Ovary (tissue), 9 donors: ENCODE measurements around the gene HAVCR2. TPM values are rescaled to one million over a fixed set of nuclear protein-coding genes. Genes with fewer than 3 reads are reported as not detected.

Experiments used
- DNase-seq, 5 donors: peaks; one replicate each; pipeline ENCODE4 v3.0.0-alpha.2; 2019 to 2020
- H3K27ac ChIP-seq, 2 donors: fragments of 200-600 bp; one replicate each; pipeline versions ENCODE4 v1.5.1 to v1.8.0; 2019 to 2022
- H3K27me3 ChIP-seq: fragments of 200-600 bp; one replicate; pipeline ENCODE4 v1.8.0; 2022
- H3K36me3 ChIP-seq: fragments of 200-600 bp; sonication (generic); one replicate; pipeline ENCODE4 v1.5.1; 2019
- H3K4me1 ChIP-seq: one replicate; pipeline ENCODE4 v1.8.1; 2013; ENCODE audit warnings: mild to moderate bottlenecking, moderate library complexity; ENCODE audit not compliant: insufficient read depth
- H3K4me3 ChIP-seq: fragments of 200-600 bp; sonication (generic); one replicate; pipeline ENCODE4 v1.5.1; 2017
- H3K9me3 ChIP-seq, 2 donors: fragments of 200-600 bp in 1 of 2; sonication (generic) in 1 of 2; one replicate each; pipeline versions ENCODE4 v1.5.1 to v1.8.1; 2013 to 2019; ENCODE audit warnings: mild to moderate bottlenecking in 1 of 2, moderate library complexity in 1 of 2
- CTCF ChIP-seq, 3 donors: fragments of 450-650 bp in 2 of 3; fragments of 200-600 bp in 1 of 3; IDR thresholded peaks; one replicate each; pipeline versions ENCODE4 v1.5.1 to v1.8.0; 2016 to 2022; ENCODE audit warnings: antibody characterized with exemption in 3 of 3, mild to moderate bottlenecking in 1 of 3
- EP300 ChIP-seq: sonication (generic); formaldehyde crosslinking; IDR thresholded peaks from one replicate; pipeline ENCODE4 v1.6.1; 2017; ENCODE audit warnings: antibody characterized with exemption
- POLR2A ChIP-seq: fragments of 450-650 bp; IDR thresholded peaks from one replicate; pipeline ENCODE4 v1.6.1; 2017; ENCODE audit warnings: antibody characterized with exemption, mild to moderate bottlenecking, moderate library complexity
- WGBS, 3 donors: extraction: QIAGEN DNeasy Blood & Tissue Kit in 1 of 3; methylation state at CpG; one replicate each; pipeline versions ENCODE4 v1.1.5 to v1.1.7; 2013 to 2017; 5-methylcytosine and 5-hydroxymethylcytosine counted together
- intact Hi-C, 4 donors: fragments of 100-400 bp; cut with DNase I; formaldehyde crosslinking; loops; one replicate each; pipeline versions ENCODE4 v1.11.0 to v1.15.1; 2022 to 2023
- polyA plus RNA-seq, 2 donors: library from polyadenylated mRNA; stranded (reverse); fragments of 200-250 nt in 1 of 2; fragments of 350-450 nt in 1 of 2; fragmentation: Illumina TruSeq in 1 of 2; extraction: RNeasy Lipid Tissue Mini Kit (QIAGEN cat#74804) in 1 of 2; gene quantifications; one replicate each; pipeline ENCODE4 v1.2.3, GENCODE V29; 2013 to 2014
- total RNA-seq, 7 donors: library from RNA; depleted of rRNA in 2 of 7; stranded (reverse); fragments of >200 nt in 2 of 7; fragmentation: NEBNext Ultra II Directional in 3 of 7; extraction: Animal tissue kit (Norgen Biotek cat#: 25700) in 3 of 7; gene quantifications; one replicate each; pipeline versions ENCODE4 v1.1.0 to v1.2.4, GENCODE V29; 2016 to 2023
- donor health status: DM: no; HTN: no; CAD: no; lungs with moderate emphysema.
- donor health status: DM: no; HTN: no; CAD: no.
- donor health status: Bipolar disorder and iron deficiency.
- donor health status: DM: yes; HTN: yes; CAD: no.
- donor health status: DM: no; HTN: no; CAD: no.
- donor health status: DM: yes; HTN: yes; CAD: no.

HAVCR2 gene
- total and polyA plus RNA-seq, 9 donors: 1.3 to 12.0 (median 2.9) TPM

- H3K4me3 ChIP-seq: no peak overlapping the region
- TF ChIP-seq POLR2A: no peak
- no peak for TF ChIP-seq CTCF (IDR thresholded peaks at IDR 0.05)
- no peak for TF ChIP-seq EP300
- H3K4me1 ChIP-seq: no peaks in the 10 kb centered on the region
- no peak for DNase-seq
- no peak overlapping the region for H3K27ac ChIP-seq
- no peaks in the 10 kb centered on the region for H3K27me3 ChIP-seq
- WGBS, 3 donors: 51 to 76% (median 56%) methylated on average over 3 of the region's 3 CpGs
- no peaks in the 10 kb centered on the region for H3K36me3 ChIP-seq
- H3K9me3 ChIP-seq: no peaks in the 10 kb centered on the region
- intact Hi-C loops: no loop called here
Observed at GRCh38 chr5:157045601-157046000, 63.2 kb downstream of the HAVCR2 start.

DNA sequence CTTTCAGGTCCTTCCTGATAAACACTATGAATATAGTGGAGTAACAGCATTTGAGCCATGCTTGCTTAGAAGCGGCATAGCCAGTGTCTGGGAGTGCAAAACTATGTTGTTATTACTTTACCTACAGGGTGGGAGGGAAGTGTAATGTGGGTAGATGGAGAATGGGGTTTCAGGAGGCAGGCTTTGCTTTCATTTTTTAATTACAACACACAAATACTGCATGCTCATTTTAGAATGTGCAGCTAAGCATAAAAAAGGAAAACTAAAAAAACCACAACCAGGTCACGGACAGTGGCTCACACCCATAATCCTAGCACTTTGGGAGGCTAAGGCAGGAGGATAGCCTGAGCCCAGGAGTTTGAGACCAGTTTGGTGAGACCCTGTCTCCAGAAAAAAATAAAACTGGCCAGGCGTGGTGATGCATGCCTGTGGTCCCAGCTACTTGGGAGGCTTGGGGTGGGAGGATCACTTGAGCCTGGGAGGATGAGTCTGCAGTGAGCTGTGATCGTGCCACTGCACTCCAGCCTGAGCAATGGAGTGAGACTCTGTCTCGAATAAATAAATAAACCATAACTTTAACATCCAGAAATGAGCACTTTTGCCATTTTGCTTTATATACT lies 70.2 kb downstream of the HAVCR2 start:
- H3K27me3 ChIP-seq: no peaks in the 10 kb centered on the region
- WGBS, 3 donors: 68 to 75% (median 69%) methylated on average over 5 of the region's 5 CpGs
- intact Hi-C loops: no loop called here

More for the DNA sequence above, 70.2 kb downstream of the HAVCR2 start:
- no peak overlapping the region for H3K27ac ChIP-seq
- H3K4me1 ChIP-seq: no peaks in the 10 kb centered on the region
- TF ChIP-seq EP300 (no peak), CTCF (IDR thresholded peaks at IDR 0.05) (no peak), POLR2A (no peak)
- H3K36me3 ChIP-seq: no peaks in the 10 kb centered on the region
- no peaks in the 10 kb centered on the region for H3K9me3 ChIP-seq
- H3K4me3 ChIP-seq: no peak overlapping the region
- no peak for DNase-seq

Other genes with a start within 250 kb of the HAVCR2 start
- not detected for gene TIMD4, start 145.8 kb downstream of the HAVCR2 start, total RNA-seq
- gene TIMD4, start 145.8 kb downstream of the HAVCR2 start, polyA plus RNA-seq: under 1 TPM; 0.07 to 0.67 TPM
- gene HAVCR1, start 49.9 kb downstream of the HAVCR2 start, total RNA-seq: under 1 TPM in 1 of 7 donors, not detected in 6; 0.23 TPM
- not detected for gene HAVCR1, start 49.9 kb downstream of the HAVCR2 start, polyA plus RNA-seq
- gene MED7, start 33.8 kb upstream of the HAVCR2 start, total RNA-seq: 10 to 100 TPM in 5 of 7 donors, 1 to 10 TPM in 2; 7.7 to 14.2 (median 11.5) TPM
- gene MED7, start 33.8 kb upstream of the HAVCR2 start, polyA plus RNA-seq: 10 to 100 TPM; 10.3 to 15.1 TPM
- gene GARIN3, start 57.2 kb upstream of the HAVCR2 start, total RNA-seq: not detected
- gene GARIN3, start 57.2 kb upstream of the HAVCR2 start, polyA plus RNA-seq: not detected
- 1 to 10 TPM in 4 of 7 donors, under 1 TPM in 3; 0.35 to 2.1 (median 1.5) TPM for gene ITK, start 71.8 kb upstream of the HAVCR2 start, total RNA-seq
- gene ITK, start 71.8 kb upstream of the HAVCR2 start, polyA plus RNA-seq: 1 to 10 TPM in 1 of 2 donors, under 1 TPM in 1; 0.36 to 1.9 TPM
- 10 to 100 TPM in 6 of 7 donors, 1 to 10 TPM in 1; 5.6 to 22.2 (median 17.1) TPM for gene CYFIP2, start 157.1 kb upstream of the HAVCR2 start, total RNA-seq
- 10 to 100 TPM in 1 of 2 donors, 1 to 10 TPM in 1; 4.9 to 39.8 TPM for gene CYFIP2, start 157.1 kb upstream of the HAVCR2 start, polyA plus RNA-seq